H4 (cell line): ENCODE results near the gene TACR2. TPM values are rescaled to one million over a fixed set of nuclear protein-coding genes. Genes with fewer than 3 reads are reported as not detected.

ENCODE experiments used
- DNase-seq: peaks from one replicate; pipeline ENCODE4 v3.0.0-alpha.2; 2015; ENCODE audit warnings: low spot score
- total RNA-seq: library from RNA; depleted of rRNA; stranded (reverse); fragments of >200 nt; shearing (Covaris generic); gene quantifications from 2 replicates; pipeline ENCODE4 v1.2.3, GENCODE V29; 2014

TACR2 gene
- total RNA-seq, 1 experiment from 2014 or later: not detected

DNA sequence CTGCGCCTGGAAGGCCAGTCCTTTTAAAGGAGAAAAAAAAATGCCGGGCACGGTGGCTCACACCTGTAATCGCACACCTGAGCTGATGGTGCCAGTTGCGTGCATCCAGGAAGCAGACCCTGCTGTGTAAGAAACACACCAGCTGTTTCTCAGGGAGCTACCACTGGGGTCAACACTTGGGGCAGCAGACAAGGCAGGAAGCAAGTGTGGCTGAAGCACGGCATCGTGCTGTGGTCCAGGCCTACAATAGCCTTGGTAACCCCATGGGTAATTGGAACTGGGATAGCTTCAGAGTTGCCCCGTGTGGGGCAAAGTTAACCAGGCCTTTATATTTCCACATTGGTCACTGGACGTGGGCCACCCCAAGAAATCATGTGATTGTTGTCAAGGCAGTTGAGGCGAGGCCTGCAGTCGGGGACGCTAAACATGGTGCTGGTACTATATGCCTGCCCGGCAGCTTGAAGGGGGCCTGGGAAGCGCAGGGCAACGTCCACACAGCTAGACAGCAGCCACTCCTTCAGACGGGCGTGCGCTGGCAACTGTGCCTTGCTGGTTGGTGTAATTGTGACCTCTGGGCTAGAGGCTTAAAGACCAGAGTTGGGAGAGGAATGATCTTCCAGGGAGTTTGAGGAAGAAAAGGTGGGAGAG lies 2.5 kb upstream of the TACR2 start:
- DNase-seq: no peak

GRCh38 chr10:69418052-69418752 lies 1.5 kb upstream of the TACR2 start:
- no peak for DNase-seq

DNA sequence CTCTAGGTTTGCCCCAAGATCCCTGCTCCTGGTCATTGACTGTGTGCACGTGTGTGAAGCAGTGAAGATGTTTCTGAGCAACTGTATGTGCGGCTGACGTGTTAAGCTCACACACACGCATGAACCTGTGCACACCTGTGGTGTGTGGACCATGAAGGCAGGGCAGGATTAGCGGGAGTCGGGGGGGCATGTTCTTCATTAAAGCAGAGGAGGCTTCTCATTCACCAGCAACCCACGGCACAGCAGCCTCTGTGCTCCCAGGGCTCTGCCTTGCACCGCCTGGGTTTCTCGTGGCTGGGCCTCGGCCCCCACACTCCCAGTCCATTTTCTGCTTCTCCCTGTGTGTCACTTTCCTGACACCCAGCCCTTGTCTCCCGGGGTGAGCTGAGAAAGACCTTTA lies 824 bp upstream of the TACR2 start:
- DNase-seq: no peak

- no peak for DNase-seq
Measured at GRCh38 chr10:69415951-69416350, 767 bp downstream of the TACR2 start.

DNA sequence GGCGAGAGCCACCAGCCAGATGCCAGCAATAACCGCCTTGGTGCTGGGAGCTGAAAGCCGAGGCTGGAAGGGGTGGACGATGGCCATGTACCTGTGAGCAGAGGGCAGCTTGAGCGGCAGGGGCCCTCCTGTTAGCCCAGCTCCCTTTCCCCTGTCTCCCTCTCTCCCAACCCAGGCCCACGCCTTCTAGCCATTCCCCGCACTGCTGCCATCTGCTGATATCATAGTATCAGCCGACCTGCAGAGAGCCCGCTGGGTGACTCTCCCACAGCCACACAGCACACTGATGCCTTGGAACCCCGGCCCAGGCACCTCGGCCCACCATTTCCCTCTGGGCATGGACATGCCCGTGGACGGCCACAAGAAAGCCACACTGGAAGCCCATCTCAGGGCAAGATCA lies 1.7 kb downstream of the TACR2 start:
- no peak for DNase-seq

- no peak for DNase-seq
Measured at GRCh38 chr10:69414036-69415018, 2.4 kb downstream of the TACR2 start.

- peak; percentile 70 for DNase-seq
Measured at GRCh38 chr10:69413221-69413865, 3.4 kb downstream of the TACR2 start.

GRCh38 chr10:69412232-69412790 lies 4.4 kb downstream of the TACR2 start:
- DNase-seq: no peak

DNA sequence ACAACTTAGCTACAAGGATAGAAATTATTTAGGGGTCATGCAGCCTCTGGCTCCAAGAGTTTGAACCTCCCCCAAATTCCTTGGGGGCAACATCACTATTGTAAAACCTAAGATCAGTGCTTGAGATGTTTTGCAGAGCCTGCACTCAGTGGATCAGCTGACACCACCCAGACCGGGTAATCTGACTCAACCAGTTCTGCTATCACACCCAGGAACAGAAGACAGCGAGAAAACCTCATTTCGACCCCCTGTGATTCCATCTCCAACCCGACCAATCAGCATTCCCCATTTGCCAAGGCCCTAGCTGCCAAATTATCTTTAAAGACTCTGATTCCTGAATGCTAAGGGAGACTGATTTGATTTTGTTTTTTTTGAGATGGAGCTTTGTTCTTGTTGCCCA lies 5.2 kb downstream of the TACR2 start:
- DNase-seq: no peak

GRCh38 chr10:69410487-69410886 lies 6.2 kb downstream of the TACR2 start:
- DNase-seq: no peak

GRCh38 chr10:69409968-69410367 lies 6.8 kb downstream of the TACR2 start:
- no peak for DNase-seq

DNA sequence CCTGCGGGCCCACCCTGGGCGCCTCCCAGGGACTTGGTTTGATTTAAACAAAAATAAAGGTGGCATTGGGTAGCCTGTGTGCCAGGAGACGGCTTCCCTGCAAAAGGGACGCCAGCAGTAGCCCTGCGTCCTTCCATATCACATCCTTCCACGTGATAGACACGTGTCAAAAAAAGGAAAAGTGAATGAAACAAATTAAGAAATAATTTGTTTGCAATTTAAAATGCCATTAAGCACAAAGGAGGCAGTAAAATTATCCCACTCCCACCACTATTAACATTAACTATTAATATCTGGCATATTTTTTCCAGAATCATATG lies 7.6 kb downstream of the TACR2 start:
- DNase-seq: no peak

DNA sequence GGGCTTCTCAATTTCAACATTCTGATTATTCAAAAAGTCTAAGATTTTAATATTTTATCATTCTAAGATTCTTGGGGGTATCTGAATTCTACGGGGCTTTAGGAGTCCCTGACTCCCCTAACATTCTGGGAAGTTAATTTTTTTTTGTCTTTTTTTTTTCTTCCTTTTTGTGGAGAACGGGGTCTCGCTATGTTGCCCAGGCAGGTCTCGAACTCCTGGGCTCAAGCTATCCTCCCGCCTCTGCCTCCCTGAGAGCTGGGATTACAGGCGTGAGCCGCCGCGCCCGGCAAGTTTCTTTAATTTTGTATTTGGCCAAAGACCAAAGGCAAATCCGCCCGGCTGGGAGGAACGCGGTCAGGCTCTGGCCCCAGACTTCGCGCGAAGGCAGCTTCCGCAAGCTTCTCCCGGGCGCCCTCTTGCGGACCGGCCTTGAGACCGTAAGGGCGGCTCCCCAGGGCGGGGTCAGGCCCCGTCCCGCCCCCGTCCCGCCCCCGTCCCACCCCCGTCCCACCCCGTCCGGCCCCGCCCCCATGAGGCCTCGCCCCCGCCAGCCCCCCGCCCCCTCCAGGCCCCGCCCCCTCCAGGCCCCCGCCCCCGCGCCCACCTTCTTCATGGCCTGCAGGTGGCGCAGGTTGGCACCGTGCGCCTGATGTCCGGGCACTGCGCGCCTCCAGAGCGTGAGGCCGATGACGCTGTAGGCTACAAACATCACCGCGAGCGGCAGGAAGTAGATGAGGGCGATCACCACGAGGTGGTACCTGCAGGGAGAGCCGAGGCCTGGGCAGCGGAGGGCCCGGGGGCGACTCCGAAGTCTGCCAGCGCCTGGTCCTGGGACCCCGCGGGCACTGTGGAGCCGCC lies 8.2 kb downstream of the TACR2 start:
- DNase-seq: peak; percentile 95

GRCh38 chr10:69407621-69408301 lies 9.0 kb downstream of the TACR2 start:
- no peak for DNase-seq

GRCh38 chr10:69406816-69407580 lies 9.7 kb downstream of the TACR2 start:
- DNase-seq: no peak

- DNase-seq: no peak
Measured at GRCh38 chr10:69406302-69406811, 10.4 kb downstream of the TACR2 start.

DNA sequence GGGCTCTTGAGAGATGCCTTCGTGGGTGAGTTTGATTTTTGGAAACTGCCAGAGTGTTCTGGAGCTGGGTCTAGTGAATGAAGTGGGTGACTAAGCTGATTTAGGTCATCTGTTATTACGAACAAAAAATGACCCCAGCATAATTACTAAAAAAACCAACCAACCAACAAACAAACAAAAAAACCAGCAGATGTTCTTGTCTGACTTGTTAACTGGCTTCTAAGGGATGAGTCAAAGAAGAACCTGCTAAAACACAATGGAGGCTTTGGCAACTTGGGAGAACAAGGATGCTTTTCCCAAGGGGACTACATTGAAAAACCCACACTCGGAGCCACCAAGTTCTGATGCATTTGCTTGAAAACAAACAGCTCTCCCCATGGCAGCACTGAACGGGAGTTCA lies 11.5 kb downstream of the TACR2 start:
- DNase-seq: no peak

DNA sequence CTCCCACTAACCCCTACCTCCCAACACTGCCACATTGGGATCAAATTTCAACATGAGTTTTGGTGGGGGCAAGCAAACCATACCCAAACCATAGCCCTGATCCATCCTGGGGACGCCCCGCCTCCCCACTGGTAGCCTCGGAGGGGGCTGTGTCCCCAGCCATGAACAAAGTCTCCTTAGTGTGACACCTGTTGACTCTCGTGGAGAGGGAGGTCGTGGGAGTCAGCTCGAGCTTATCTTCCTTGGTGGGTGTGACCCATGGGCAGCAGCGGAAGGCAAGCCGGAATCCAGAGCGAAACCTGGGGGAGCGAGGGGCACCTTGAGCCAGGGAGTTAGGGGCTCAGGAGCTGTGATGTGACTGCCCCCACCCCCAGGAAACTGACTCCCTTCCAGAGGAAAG lies 11.9 kb downstream of the TACR2 start:
- DNase-seq: no peak

DNA sequence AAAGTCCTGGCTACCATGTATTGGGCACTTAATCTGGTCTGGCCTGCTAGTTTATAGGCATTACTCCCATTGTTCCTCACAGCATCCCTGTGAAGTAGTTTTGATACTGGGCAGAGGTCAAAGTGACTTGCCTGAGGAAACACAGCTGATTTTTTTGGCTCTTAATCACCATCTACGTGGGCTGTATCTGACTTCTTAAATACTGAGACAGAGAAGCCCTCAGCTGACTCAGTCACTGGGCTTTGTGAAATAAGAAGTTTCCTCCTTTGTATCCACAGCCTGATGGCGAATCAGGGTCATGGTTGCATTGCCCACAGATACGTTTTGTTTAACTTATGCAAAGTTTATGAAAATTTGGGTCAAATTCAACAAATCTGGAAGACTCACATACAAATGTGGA lies 13.2 kb downstream of the TACR2 start:
- DNase-seq: no peak
